NCI-H226 (cell line): ENCODE measurements around the gene GUCY2C.

Source experiments
- DNase-seq: peaks from one replicate; pipeline ENCODE4 v3.0.0-alpha.2; 2015

Gene GUCY2C

GRCh38 chr12:14681190-14681589, 15.2 kb downstream of the GUCY2C start:
- DNase-seq: no peak

- DNase-seq: no peak
These were observed 17.8 kb downstream of the GUCY2C start for GRCh38 chr12:14678547-14679150.

- no peak for DNase-seq
These were observed 27.8 kb downstream of the GUCY2C start for GRCh38 chr12:14668591-14668990.

GRCh38 chr12:14665354-14666348, 30.7 kb downstream of the GUCY2C start:
- DNase-seq: no peak

GRCh38 chr12:14664434-14665023, 31.9 kb downstream of the GUCY2C start:
- peak; percentile 30 for DNase-seq

- DNase-seq: no peak
These were observed 33.4 kb downstream of the GUCY2C start for GRCh38 chr12:14663002-14663401.

GRCh38 chr12:14656846-14657245, 39.6 kb downstream of the GUCY2C start:
- no peak for DNase-seq

GRCh38 chr12:14655284-14655683, 41.1 kb downstream of the GUCY2C start:
- no peak for DNase-seq

- no peak for DNase-seq
These were observed 41.6 kb downstream of the GUCY2C start for GRCh38 chr12:14654842-14655241.

- no peak for DNase-seq
These were observed 42.0 kb downstream of the GUCY2C start for GRCh38 chr12:14654416-14654815.

- no peak for DNase-seq
These were observed 43.9 kb downstream of the GUCY2C start for GRCh38 chr12:14652483-14652882.

- no peak for DNase-seq
These were observed 45.0 kb downstream of the GUCY2C start for GRCh38 chr12:14651371-14651770.

GRCh38 chr12:14650789-14651188, 45.6 kb downstream of the GUCY2C start:
- no peak for DNase-seq

GRCh38 chr12:14647028-14647750, 49.2 kb downstream of the GUCY2C start:
- peak; percentile 3 for DNase-seq

- DNase-seq: no peak
These were observed 53.1 kb downstream of the GUCY2C start for GRCh38 chr12:14643251-14643650.

- no peak for DNase-seq
These were observed 58.3 kb downstream of the GUCY2C start for GRCh38 chr12:14638066-14638465.

- DNase-seq: no peak
These were observed 60.6 kb downstream of the GUCY2C start for GRCh38 chr12:14635776-14636175.

GRCh38 chr12:14630793-14631192, 65.6 kb downstream of the GUCY2C start:
- DNase-seq: no peak

GRCh38 chr12:14629832-14630710, 66.3 kb downstream of the GUCY2C start:
- DNase-seq: peak; percentile 37

- no peak for DNase-seq
These were observed 67.6 kb downstream of the GUCY2C start for GRCh38 chr12:14628771-14629170.

- DNase-seq: no peak
These were observed 74.6 kb downstream of the GUCY2C start for GRCh38 chr12:14621826-14622225.
